Mucosa of rectum (tissue), 2 donors: ENCODE measurements around the gene TBX2.

Experiments used
- H3K27ac ChIP-seq, 2 donors: one replicate each; pipeline ENCODE4 v1.7.0; 2013; ENCODE audit warnings: inconsistent platforms in 2 of 2, low read depth in 2 of 2, low read length in 2 of 2
- H3K27me3 ChIP-seq, 2 donors: one replicate each; pipeline ENCODE4 v1.7.0; 2013; ENCODE audit warnings: low read length in 2 of 2; ENCODE audit not compliant: control insufficient read depth in 2 of 2, insufficient read depth in 2 of 2
- H3K36me3 ChIP-seq, 2 donors: one replicate each; pipeline ENCODE4 v1.7.0; 2013; ENCODE audit warnings: low read length in 2 of 2; ENCODE audit not compliant: control insufficient read depth in 2 of 2, insufficient read depth in 2 of 2
- H3K4me1 ChIP-seq, 2 donors: one replicate each; pipeline ENCODE4 v1.7.0; 2013; ENCODE audit warnings: low read length in 2 of 2, mild to moderate bottlenecking in 1 of 2; ENCODE audit not compliant: control insufficient read depth in 2 of 2, insufficient read depth in 2 of 2
- H3K4me3 ChIP-seq, 2 donors: one replicate each; pipeline ENCODE4 v1.7.0; 2013; ENCODE audit warnings: low read length in 2 of 2
- H3K9ac ChIP-seq, 2 donors: one replicate each; pipeline ENCODE4 v1.7.0; 2013; ENCODE audit warnings: low read length in 2 of 2, low read depth in 1 of 2, mild to moderate bottlenecking in 1 of 2
- H3K9me3 ChIP-seq, 2 donors: one replicate each; pipeline ENCODE4 v1.7.0; 2013; ENCODE audit warnings: low read length in 2 of 2; ENCODE audit not compliant: control insufficient read depth in 2 of 2
- donor health status: healthy.
- donor health status: Normal muscosa, but diverticular disease.

Gene TBX2

GRCh38 chr17:61369751-61370150 is 29.9 kb upstream of the TBX2 start:
- Histone ChIP-seq H3K27me3 (no peaks in the 10 kb centered on the region), H3K36me3 (no peaks in the 10 kb centered on the region), H3K9me3 (no peaks in the 10 kb centered on the region), H3K4me3 (no peak overlapping the region), H3K4me1 (no peaks in the 10 kb centered on the region), H3K9ac (no peak overlapping the region), H3K27ac (no peak overlapping the region)

GRCh38 chr17:61371179-61371578 is 28.5 kb upstream of the TBX2 start:
- no peaks in the 10 kb centered on the region for H3K4me1 ChIP-seq
- H3K9ac ChIP-seq, result no peak overlapping the region
- no peak overlapping the region for H3K4me3 ChIP-seq
- no peaks in the 10 kb centered on the region for H3K9me3 ChIP-seq
- no peaks in the 10 kb centered on the region for H3K27me3 ChIP-seq
- H3K27ac ChIP-seq, result no peak overlapping the region
- H3K36me3 ChIP-seq, result no peaks in the 10 kb centered on the region

- H3K4me3 ChIP-seq, result no peak overlapping the region
- H3K27ac ChIP-seq, result no peak overlapping the region
- no peaks in the 10 kb centered on the region for H3K27me3 ChIP-seq
Measured at GRCh38 chr17:61371606-61372005, 28.0 kb upstream of the TBX2 start.

GRCh38 chr17:61372436-61372835 is 27.2 kb upstream of the TBX2 start:
- Histone ChIP-seq H3K9me3 (no peaks in the 10 kb centered on the region), H3K4me3 (no peak overlapping the region), H3K27me3 (no peaks in the 10 kb centered on the region), H3K27ac (no peak overlapping the region), H3K9ac (no peak overlapping the region), H3K4me1 (no peaks in the 10 kb centered on the region), H3K36me3 (no peaks in the 10 kb centered on the region)

More at GRCh38 chr17:61371606-61372005, 28.0 kb upstream of the TBX2 start:
- Histone ChIP-seq H3K4me1 (no peaks in the 10 kb centered on the region), H3K36me3 (no peaks in the 10 kb centered on the region), H3K9ac (no peak overlapping the region), H3K9me3 (no peaks in the 10 kb centered on the region)

- H3K36me3 ChIP-seq, result no peaks in the 10 kb centered on the region
- H3K27ac ChIP-seq, result no peak overlapping the region
- H3K9ac ChIP-seq, result no peak overlapping the region
- H3K9me3 ChIP-seq, result no peaks in the 10 kb centered on the region
- H3K4me3 ChIP-seq, result no peak overlapping the region
- no peaks in the 10 kb centered on the region for H3K4me1 ChIP-seq
- H3K27me3 ChIP-seq, result no peaks in the 10 kb centered on the region
Measured at GRCh38 chr17:61376931-61377838, 22.5 kb upstream of the TBX2 start.

- Histone ChIP-seq H3K4me1 (no peaks in the 10 kb centered on the region), H3K4me3 (no peak overlapping the region), H3K27ac (no peak overlapping the region), H3K9ac (no peak overlapping the region), H3K9me3 (no peaks in the 10 kb centered on the region), H3K27me3 (no peaks in the 10 kb centered on the region), H3K36me3 (no peaks in the 10 kb centered on the region)
Measured at GRCh38 chr17:61378658-61379456, 20.8 kb upstream of the TBX2 start.

GRCh38 chr17:61379457-61380216 is 20.0 kb upstream of the TBX2 start:
- no peak overlapping the region for H3K9ac ChIP-seq
- H3K36me3 ChIP-seq, result no peaks in the 10 kb centered on the region
- no peaks in the 10 kb centered on the region for H3K27me3 ChIP-seq
- no peaks in the 10 kb centered on the region for H3K9me3 ChIP-seq
- H3K27ac ChIP-seq, result no peak overlapping the region
- no peak overlapping the region for H3K4me3 ChIP-seq
- H3K4me1 ChIP-seq, result no peaks in the 10 kb centered on the region

GRCh38 chr17:61380217-61380835 is 19.3 kb upstream of the TBX2 start:
- no peaks in the 10 kb centered on the region for H3K9me3 ChIP-seq
- H3K27me3 ChIP-seq, result no peaks in the 10 kb centered on the region
- H3K9ac ChIP-seq, result no peak overlapping the region
- no peak overlapping the region for H3K27ac ChIP-seq
- H3K4me3 ChIP-seq, result no peak overlapping the region
- H3K36me3 ChIP-seq, result no peaks in the 10 kb centered on the region
- no peaks in the 10 kb centered on the region for H3K4me1 ChIP-seq

- no peaks in the 10 kb centered on the region for H3K27me3 ChIP-seq
- no peak overlapping the region for H3K9ac ChIP-seq
Measured at GRCh38 chr17:61380836-61381525, 18.7 kb upstream of the TBX2 start.

More at GRCh38 chr17:61380836-61381525, 18.7 kb upstream of the TBX2 start:
- Histone ChIP-seq H3K4me3 (no peak overlapping the region), H3K27ac (no peak overlapping the region), H3K4me1 (no peaks in the 10 kb centered on the region), H3K9me3 (no peaks in the 10 kb centered on the region), H3K36me3 (no peaks in the 10 kb centered on the region)
